A204.1 (cell line): ENCODE data around the gene ADRA2B.

Experiments used
- FAIRE-seq: peaks from 2 replicates; lab custom pipeline; 2012; peaks lifted over from hg19 to GRCh38; lab: Jason Lieb, UNC

Gene ADRA2B

GRCh38 chr2:96115631-96116423 is 544 bp downstream of the ADRA2B start:
- FAIRE-seq, result no peak

GRCh38 chr2:96114903-96115581 is 1.3 kb downstream of the ADRA2B start:
- no peak for FAIRE-seq

- no peak for FAIRE-seq
These were observed 1.8 kb downstream of the ADRA2B start for GRCh38 chr2:96114546-96114902.

GRCh38 chr2:96113951-96114350 is 2.4 kb downstream of the ADRA2B start:
- no peak for FAIRE-seq

GRCh38 chr2:96113367-96113677 is 3.0 kb downstream of the ADRA2B start:
- no peak for FAIRE-seq

- FAIRE-seq, result no peak
These were observed 3.6 kb downstream of the ADRA2B start for GRCh38 chr2:96112501-96113366.

GRCh38 chr2:96111823-96112500 is 4.4 kb downstream of the ADRA2B start:
- no peak for FAIRE-seq

- no peak for FAIRE-seq
These were observed 5.1 kb downstream of the ADRA2B start for GRCh38 chr2:96111257-96111640.

GRCh38 chr2:96110621-96111256 is 5.6 kb downstream of the ADRA2B start:
- FAIRE-seq, result no peak

- no peak for FAIRE-seq
These were observed 6.3 kb downstream of the ADRA2B start for GRCh38 chr2:96109931-96110511.

- no peak for FAIRE-seq
These were observed 7.0 kb downstream of the ADRA2B start for GRCh38 chr2:96109361-96109680.

GRCh38 chr2:96108541-96109360 is 7.6 kb downstream of the ADRA2B start:
- FAIRE-seq, result no peak

- FAIRE-seq, result no peak
These were observed 8.2 kb downstream of the ADRA2B start for GRCh38 chr2:96108151-96108540.

- no peak for FAIRE-seq
These were observed 8.7 kb downstream of the ADRA2B start for GRCh38 chr2:96107708-96108065.

- FAIRE-seq, result no peak
These were observed 9.2 kb downstream of the ADRA2B start for GRCh38 chr2:96106991-96107707.

GRCh38 chr2:96105994-96106715 is 10.2 kb downstream of the ADRA2B start:
- FAIRE-seq, result no peak

GRCh38 chr2:96105152-96105915 is 11.0 kb downstream of the ADRA2B start:
- FAIRE-seq, result no peak

- no peak for FAIRE-seq
These were observed 11.9 kb downstream of the ADRA2B start for GRCh38 chr2:96104487-96104861.
